Endodermal cell (in vitro differentiated cells): ENCODE results near the gene MCAM. TPM values are rescaled to one million over a fixed set of nuclear protein-coding genes. Genes with fewer than 3 reads are reported as not detected.
A peak's percentile ranks its signal among the peaks of the same experiment; 100 is the strongest.

Source experiments
- DNase-seq: peaks from one replicate; pipeline ENCODE4 v3.0.0-alpha.2; 2017
- H3K27ac ChIP-seq: 2 replicates; pipeline ENCODE4 v1.5.1; 2013; ENCODE audit warnings: mild to moderate bottlenecking, low read depth, low read length, moderate library complexity
- H3K27me3 ChIP-seq: 2 replicates; pipeline ENCODE4 v1.6.1; 2013; ENCODE audit warnings: mild to moderate bottlenecking, low read length, moderate library complexity; ENCODE audit not compliant: insufficient read depth, control insufficient read depth, poor library complexity, severe bottlenecking
- H3K36me3 ChIP-seq: 2 replicates; pipeline ENCODE4 v1.7.0; 2013; ENCODE audit warnings: mild to moderate bottlenecking, low read length, moderate library complexity; ENCODE audit not compliant: control insufficient read depth, insufficient read depth
- H3K4me1 ChIP-seq: one replicate; pipeline ENCODE4 v1.7.0; 2013; ENCODE audit warnings: low read length; ENCODE audit not compliant: control insufficient read depth, insufficient read depth
- H3K4me3 ChIP-seq: 2 replicates; pipeline ENCODE4 v1.5.1; 2013; ENCODE audit warnings: mild to moderate bottlenecking, low read length, moderate library complexity
- H3K9ac ChIP-seq: 2 replicates; pipeline ENCODE4 v1.6.1; 2013; ENCODE audit warnings: mild to moderate bottlenecking, low read length, moderate library complexity; ENCODE audit not compliant: poor library complexity, severe bottlenecking; ENCODE audit errors: extremely low read depth
- H3K9me3 ChIP-seq: 2 replicates; pipeline ENCODE4 v1.6.1; 2013; ENCODE audit warnings: mild to moderate bottlenecking, low read length, moderate library complexity; ENCODE audit not compliant: control insufficient read depth
- H3K27ac Mint-ChIP-seq: 2 replicates; pipeline ENCODE4 v1.8.0; 2020; ENCODE audit warnings: mixed read lengths
- H3K27me3 Mint-ChIP-seq: 2 replicates; pipeline ENCODE4 v1.8.0; 2021; ENCODE audit warnings: mild to moderate bottlenecking, mixed read lengths; ENCODE audit not compliant: insufficient read depth
- H3K36me3 Mint-ChIP-seq: 2 replicates; pipeline ENCODE4 v1.8.0; 2020; ENCODE audit warnings: low read depth, mixed read lengths
- H3K4me1 Mint-ChIP-seq: 2 replicates; pipeline ENCODE4 v1.8.0; 2020; ENCODE audit warnings: mixed read lengths
- H3K4me3 Mint-ChIP-seq: 2 replicates; pipeline ENCODE4 v1.8.0; 2020; ENCODE audit warnings: mild to moderate bottlenecking, moderate library complexity, mixed read lengths
- H3K9me3 Mint-ChIP-seq: 2 replicates; pipeline ENCODE4 v1.8.0; 2020; ENCODE audit warnings: mild to moderate bottlenecking, mixed read lengths
- WGBS, 2 experiments: methylation state at CpG; one replicate each; pipeline versions ENCODE4 v1.1.5 to v1.1.7; 2013; ENCODE audit warnings: missing lambda C conversion rate in 2 of 2, mixed read lengths in 1 of 2; ENCODE audit not compliant: insufficient coverage in 1 of 2, insufficient read length in 1 of 2; 5-methylcytosine and 5-hydroxymethylcytosine counted together
- total RNA-seq, 2 donors: library from RNA; stranded (reverse); fragmentation: NEBNext Ultra II Directional in 1 of 2; extraction: Animal tissue kit (Norgen Biotek cat#: 25700) in 1 of 2; gene quantifications; 2 replicates in 1 of 2; 3 replicates in 1 of 2; pipeline ENCODE4 v1.2.1, GENCODE V29; 2021
- TF ChIP-seq, protein P1 (sequence below): fragments of 200-600 bp; sonication (generic); conservative IDR thresholded peaks from 2 replicates; pipeline ENCODE4 v1.5.0; 2021; ENCODE audit warnings: antibody characterized with exemption, mild to moderate bottlenecking

Gene MCAM
- total RNA-seq, 2 donors from 2014 or later = 21.9 to 28.3 TPM

DNA sequence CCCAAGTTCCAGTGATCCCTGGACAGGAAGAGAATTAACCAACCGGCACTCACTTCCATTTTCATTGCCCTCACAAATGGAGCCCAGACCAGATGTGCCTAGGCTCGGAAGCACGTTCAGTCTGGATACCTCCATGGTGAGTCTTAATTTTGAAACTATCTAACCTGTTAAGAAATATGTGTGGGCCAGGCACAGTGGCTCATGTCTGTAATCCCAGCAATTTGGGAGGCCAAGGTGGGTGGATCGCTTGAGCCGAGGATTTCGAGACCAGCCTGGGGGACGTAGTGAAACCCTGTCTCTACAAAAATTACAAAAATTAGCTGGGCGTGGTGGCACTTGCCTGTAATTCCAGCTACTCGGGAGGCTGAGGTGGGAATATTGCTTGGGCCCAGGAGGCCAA is 31.5 kb downstream of the MCAM start:
- peaks cover 12% of the 10 kb centered on the region for H3K4me1 Mint-ChIP-seq

DNA sequence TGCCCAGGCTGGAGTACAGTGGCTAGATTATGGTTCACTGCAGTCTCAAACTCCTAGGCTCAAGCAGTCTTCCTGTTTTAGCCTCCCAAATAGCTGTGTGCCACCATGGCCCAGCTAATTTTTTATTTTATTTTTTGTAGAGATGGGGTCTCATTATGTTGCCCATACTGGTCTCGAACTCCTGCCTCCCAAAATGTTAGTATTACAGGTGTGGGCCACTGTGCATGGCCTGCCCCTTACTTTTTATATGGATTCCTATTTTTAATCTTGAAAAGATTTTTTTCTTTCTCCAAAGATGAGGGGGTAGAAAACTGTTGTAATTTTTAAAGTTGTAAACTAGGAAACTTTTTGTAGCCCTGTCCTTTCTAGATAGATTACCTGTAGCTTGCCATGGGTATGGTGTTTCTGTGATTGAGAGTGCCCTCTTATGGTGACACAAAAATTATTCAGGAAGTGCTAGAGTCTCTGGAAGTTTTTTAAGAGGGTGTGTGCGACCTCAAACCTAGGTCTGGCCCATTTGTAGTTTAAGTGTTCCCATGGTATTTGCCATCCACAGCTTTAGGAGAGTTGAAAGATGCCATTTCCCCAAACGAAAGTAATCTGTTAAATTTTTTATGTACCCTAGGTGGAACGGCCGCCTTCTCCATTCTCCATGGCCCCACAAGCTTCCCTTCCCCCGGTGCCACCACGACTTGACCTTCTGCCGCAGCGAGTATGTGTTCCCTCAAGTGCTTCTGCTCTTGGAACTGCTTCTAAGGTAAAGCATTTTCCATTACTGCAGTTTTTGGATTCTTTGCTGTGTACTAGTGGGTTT is 32.4 kb downstream of the MCAM start:
- TF ChIP-seq, protein P1, sequence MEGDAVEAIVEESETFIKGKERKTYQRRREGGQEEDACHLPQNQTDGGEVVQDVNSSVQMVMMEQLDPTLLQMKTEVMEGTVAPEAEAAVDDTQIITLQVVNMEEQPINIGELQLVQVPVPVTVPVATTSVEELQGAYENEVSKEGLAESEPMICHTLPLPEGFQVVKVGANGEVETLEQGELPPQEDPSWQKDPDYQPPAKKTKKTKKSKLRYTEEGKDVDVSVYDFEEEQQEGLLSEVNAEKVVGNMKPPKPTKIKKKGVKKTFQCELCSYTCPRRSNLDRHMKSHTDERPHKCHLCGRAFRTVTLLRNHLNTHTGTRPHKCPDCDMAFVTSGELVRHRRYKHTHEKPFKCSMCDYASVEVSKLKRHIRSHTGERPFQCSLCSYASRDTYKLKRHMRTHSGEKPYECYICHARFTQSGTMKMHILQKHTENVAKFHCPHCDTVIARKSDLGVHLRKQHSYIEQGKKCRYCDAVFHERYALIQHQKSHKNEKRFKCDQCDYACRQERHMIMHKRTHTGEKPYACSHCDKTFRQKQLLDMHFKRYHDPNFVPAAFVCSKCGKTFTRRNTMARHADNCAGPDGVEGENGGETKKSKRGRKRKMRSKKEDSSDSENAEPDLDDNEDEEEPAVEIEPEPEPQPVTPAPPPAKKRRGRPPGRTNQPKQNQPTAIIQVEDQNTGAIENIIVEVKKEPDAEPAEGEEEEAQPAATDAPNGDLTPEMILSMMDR = peak; percentile 72
- no peaks in the 10 kb centered on the region for H3K27me3 ChIP-seq
- H3K27ac ChIP-seq = no peak overlapping the region
- H3K9me3 Mint-ChIP-seq = no peaks in the 10 kb centered on the region
- H3K4me3 ChIP-seq = no peak overlapping the region
- no peak overlapping the region for H3K4me3 Mint-ChIP-seq
- WGBS, 2 experiments = 86 to 89% methylated on average over 8 to 9 of the region's 9 CpGs
- DNase-seq = no peak
- H3K36me3 ChIP-seq = peaks cover 36% of the 10 kb centered on the region
- H3K9ac ChIP-seq = no peak overlapping the region
- H3K36me3 Mint-ChIP-seq = peaks cover 47% of the 10 kb centered on the region
- H3K4me1 ChIP-seq = no peaks in the 10 kb centered on the region
- no peaks in the 10 kb centered on the region for H3K9me3 ChIP-seq
- peak overlapping the region; percentile 23 for H3K27ac Mint-ChIP-seq
- peaks cover 12% of the 10 kb centered on the region for H3K4me1 Mint-ChIP-seq
- no peaks in the 10 kb centered on the region for H3K27me3 Mint-ChIP-seq

More for the DNA sequence above, 31.5 kb downstream of the MCAM start:
- Mint-ChIP-seq H3K4me3 (no peak overlapping the region), H3K27ac (peak overlapping the region; percentile 23), H3K36me3 (peaks cover 49% of the 10 kb centered on the region), H3K9me3 (no peaks in the 10 kb centered on the region), H3K27me3 (no peaks in the 10 kb centered on the region)
- Histone ChIP-seq H3K9ac (no peak overlapping the region), H3K36me3 (peaks cover 42% of the 10 kb centered on the region), H3K4me1 (no peaks in the 10 kb centered on the region), H3K9me3 (peaks cover 9% of the 10 kb centered on the region), H3K27me3 (no peaks in the 10 kb centered on the region), H3K27ac (no peak overlapping the region), H3K4me3 (no peak overlapping the region)
- 95 to 98% methylated on average over 7 to 9 of the region's 9 CpGs for WGBS, 2 experiments
- TF ChIP-seq, protein P1 = no peak
- DNase-seq = no peak

DNA sequence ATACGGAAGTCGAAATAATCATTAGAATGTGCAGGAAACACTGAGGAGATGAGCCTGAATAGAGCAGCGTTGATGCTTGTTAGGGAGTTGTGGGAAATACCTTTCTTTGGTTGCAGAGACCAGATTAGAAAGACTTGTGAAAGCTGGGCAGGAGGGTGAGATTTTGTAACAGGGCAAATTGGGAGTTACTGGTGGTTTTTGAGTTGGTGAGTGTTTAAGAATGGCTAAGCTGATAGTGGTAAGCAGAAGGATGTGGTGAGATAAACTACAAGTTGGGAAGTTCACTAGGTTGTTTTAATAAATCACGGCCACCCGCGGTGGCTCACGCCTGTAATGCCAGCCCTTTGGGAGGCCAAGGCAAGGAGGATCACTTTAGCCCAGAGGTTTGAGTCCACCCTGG is 34.4 kb downstream of the MCAM start:
- Histone ChIP-seq H3K36me3 (peaks cover 40% of the 10 kb centered on the region), H3K4me3 (no peak overlapping the region), H3K27me3 (no peaks in the 10 kb centered on the region), H3K27ac (no peak overlapping the region), H3K9me3 (no peaks in the 10 kb centered on the region), H3K9ac (no peak overlapping the region), H3K4me1 (no peaks in the 10 kb centered on the region)
- H3K4me3 Mint-ChIP-seq = no peak overlapping the region
- WGBS, 2 experiments = 86 to 94% methylated on average over 3 to 7 of the region's 7 CpGs
- H3K9me3 Mint-ChIP-seq = no peaks in the 10 kb centered on the region
- peaks cover 49% of the 10 kb centered on the region for H3K36me3 Mint-ChIP-seq
- peak overlapping the region; percentile 41 for H3K27ac Mint-ChIP-seq
- H3K27me3 Mint-ChIP-seq = no peaks in the 10 kb centered on the region
- DNase-seq = no peak
- H3K4me1 Mint-ChIP-seq = peaks cover 12% of the 10 kb centered on the region
- TF ChIP-seq, protein P1 = no peak
